Natural killer cell (primary cell): ENCODE results near the gene CDC14A. TPM values are rescaled to one million over a fixed set of nuclear protein-coding genes. Genes with fewer than 3 reads are reported as not detected.

Experiments used
- ATAC-seq, 3 donors: fragments of 150-1000 bp in 2 of 3; fragments of 200-7000 bp in 1 of 3; cut with Tn5 transposase; 1 replicate in 1 of 3; 2 replicates in 2 of 3; pipeline ENCODE4 v1.10.0; 2021; ENCODE audit warnings: mild to moderate bottlenecking in 2 of 3, moderate library complexity in 2 of 3
- DNase-seq, 2 donors: peaks; one replicate each; pipeline versions ENCODE4 v3.0.0 to v3.0.0-alpha.2; 2013 to 2021; ENCODE audit warnings: mixed read lengths in 1 of 2
- H3K27ac ChIP-seq: one replicate; pipeline ENCODE4 v1.5.1; 2013; ENCODE audit warnings: mild to moderate bottlenecking, low read length
- H3K27me3 ChIP-seq: one replicate; pipeline ENCODE4 v1.6.1; 2013; ENCODE audit warnings: low read length; ENCODE audit not compliant: control insufficient read depth, insufficient read depth
- H3K36me3 ChIP-seq: one replicate; pipeline ENCODE4 v1.6.1; 2013; ENCODE audit warnings: low read length; ENCODE audit not compliant: control insufficient read depth, insufficient read depth
- H3K4me1 ChIP-seq: one replicate; pipeline ENCODE4 v1.6.1; 2013; ENCODE audit warnings: low read length; ENCODE audit not compliant: control insufficient read depth, insufficient read depth
- H3K4me3 ChIP-seq: one replicate; pipeline ENCODE4 v1.5.1; 2013; ENCODE audit warnings: low read length
- H3K9me3 ChIP-seq: one replicate; pipeline ENCODE4 v1.6.1; 2013; ENCODE audit warnings: low read length; ENCODE audit not compliant: control insufficient read depth, insufficient read depth
- H3K27ac Mint-ChIP-seq, 2 donors: one replicate each; pipeline ENCODE4 v1.8.0; 2022; ENCODE audit warnings: mild to moderate bottlenecking in 2 of 2, mixed read lengths in 2 of 2, moderate library complexity in 1 of 2
- H3K27me3 Mint-ChIP-seq, 2 donors: one replicate each; pipeline ENCODE4 v1.8.0; 2022; ENCODE audit warnings: low read depth in 2 of 2, mixed read lengths in 2 of 2
- H3K36me3 Mint-ChIP-seq: one replicate; pipeline ENCODE4 v1.8.0; 2022; ENCODE audit warnings: mixed read lengths
- H3K4me1 Mint-ChIP-seq, 2 donors: one replicate each; pipeline ENCODE4 v1.8.0; 2022; ENCODE audit warnings: mixed read lengths in 2 of 2
- H3K4me3 Mint-ChIP-seq: one replicate; pipeline ENCODE4 v1.8.0; 2022; ENCODE audit warnings: mild to moderate bottlenecking, moderate library complexity, mixed read lengths
- H3K9me3 Mint-ChIP-seq, 2 donors: one replicate each; pipeline ENCODE4 v1.8.0; 2022; ENCODE audit warnings: mixed read lengths in 2 of 2
- WGBS: methylation state at CpG from one replicate; pipeline ENCODE4 v1.1.7; 2013; ENCODE audit warnings: missing lambda C conversion rate; ENCODE audit not compliant: insufficient coverage; 5-methylcytosine and 5-hydroxymethylcytosine counted together
- intact Hi-C: fragments of 100-400 bp; cut with micrococcal nuclease; formaldehyde crosslinking; loops from one replicate; pipeline ENCODE4 v1.14.2; 2022
- total RNA-seq, 4 donors: library from RNA; stranded (reverse); fragments of 120-200 nt in 1 of 4; gene quantifications; one replicate each; pipeline versions ENCODE4 v1.2.3 to v1.2.4, GENCODE V29; 2013 to 2022
- TF ChIP-seq, protein P1 (sequence below): fragments of 200-600 bp; IDR thresholded peaks from one replicate; pipeline ENCODE4 v1.8.0; 2022; ENCODE audit warnings: antibody characterized with exemption

CDC14A gene
- total RNA-seq, 3 donors from 2014 or later (not counting 1 experiment from before 2014, with no cell fraction given): 59.6 to 63.8 (median 60.1) TPM

DNA sequence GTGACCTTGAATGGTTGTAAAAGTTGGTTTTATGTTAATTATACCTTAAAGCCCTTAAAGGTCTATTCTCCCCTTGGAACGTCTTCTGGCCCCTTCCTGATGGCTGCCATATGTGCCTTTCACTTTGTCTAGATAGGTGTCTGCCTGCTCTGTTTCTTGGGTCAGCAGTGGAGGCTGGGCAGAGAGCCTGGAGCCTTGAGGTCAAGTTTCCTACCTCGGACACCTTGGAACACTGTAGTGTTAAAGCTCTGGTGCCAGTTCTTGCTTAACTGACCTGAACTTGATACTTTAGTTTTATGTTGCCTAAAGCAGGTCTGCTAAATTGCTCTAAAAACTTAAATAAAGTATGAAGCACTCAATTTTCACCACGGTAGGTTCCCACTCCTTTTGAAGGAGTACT, 86.5 kb downstream of the CDC14A start:
- H3K27ac Mint-ChIP-seq: peak overlapping the region; percentile 89
- H3K27me3 Mint-ChIP-seq: no peaks in the 10 kb centered on the region
- no peak overlapping the region for H3K4me3 Mint-ChIP-seq
- intact Hi-C loops: no loop called here
- TF ChIP-seq, protein P1, sequence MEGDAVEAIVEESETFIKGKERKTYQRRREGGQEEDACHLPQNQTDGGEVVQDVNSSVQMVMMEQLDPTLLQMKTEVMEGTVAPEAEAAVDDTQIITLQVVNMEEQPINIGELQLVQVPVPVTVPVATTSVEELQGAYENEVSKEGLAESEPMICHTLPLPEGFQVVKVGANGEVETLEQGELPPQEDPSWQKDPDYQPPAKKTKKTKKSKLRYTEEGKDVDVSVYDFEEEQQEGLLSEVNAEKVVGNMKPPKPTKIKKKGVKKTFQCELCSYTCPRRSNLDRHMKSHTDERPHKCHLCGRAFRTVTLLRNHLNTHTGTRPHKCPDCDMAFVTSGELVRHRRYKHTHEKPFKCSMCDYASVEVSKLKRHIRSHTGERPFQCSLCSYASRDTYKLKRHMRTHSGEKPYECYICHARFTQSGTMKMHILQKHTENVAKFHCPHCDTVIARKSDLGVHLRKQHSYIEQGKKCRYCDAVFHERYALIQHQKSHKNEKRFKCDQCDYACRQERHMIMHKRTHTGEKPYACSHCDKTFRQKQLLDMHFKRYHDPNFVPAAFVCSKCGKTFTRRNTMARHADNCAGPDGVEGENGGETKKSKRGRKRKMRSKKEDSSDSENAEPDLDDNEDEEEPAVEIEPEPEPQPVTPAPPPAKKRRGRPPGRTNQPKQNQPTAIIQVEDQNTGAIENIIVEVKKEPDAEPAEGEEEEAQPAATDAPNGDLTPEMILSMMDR: no peak
- no peaks in the 10 kb centered on the region for H3K36me3 Mint-ChIP-seq
- H3K4me3 ChIP-seq: no peak overlapping the region
- peaks cover 8% of the 10 kb centered on the region for H3K36me3 ChIP-seq
- no peak for DNase-seq
- ATAC-seq: no peak
- H3K4me1 Mint-ChIP-seq: peaks cover 46 to 54% of the 10 kb centered on the region in 2 donors
- no peaks in the 10 kb centered on the region for H3K9me3 ChIP-seq
- peak overlapping the region; percentile 10 for H3K27ac ChIP-seq
- H3K27me3 ChIP-seq: no peaks in the 10 kb centered on the region
- 92% methylated on average over 3 of the region's 3 CpGs for WGBS
- H3K4me1 ChIP-seq: peaks cover 18% of the 10 kb centered on the region
- no peaks in the 10 kb centered on the region for H3K9me3 Mint-ChIP-seq

- H3K4me1 Mint-ChIP-seq: peaks cover 47 to 54% of the 10 kb centered on the region in 2 donors
- TF ChIP-seq, protein P1: no peak
- H3K36me3 Mint-ChIP-seq: no peaks in the 10 kb centered on the region
- no peak overlapping the region for H3K4me3 ChIP-seq
- H3K9me3 ChIP-seq: no peaks in the 10 kb centered on the region
- intact Hi-C loops: loop anchor here (2.0 to 5.0 kb wide), 2 partner anchors 43 to 88 kb away; partner anchors contain the start of gene CDC14A
- ATAC-seq (peak; percentile 80 to 93 (median 92)), DNase-seq (peak; percentile 22 to 90)
- H3K36me3 ChIP-seq: peaks cover 8% of the 10 kb centered on the region
- H3K27me3 ChIP-seq: no peaks in the 10 kb centered on the region
- H3K9me3 Mint-ChIP-seq: no peaks in the 10 kb centered on the region
- peak overlapping the region; percentile 89 for H3K27ac Mint-ChIP-seq
- 10% methylated on average over 1 of the region's 4 CpGs for WGBS
- H3K27me3 Mint-ChIP-seq: no peaks in the 10 kb centered on the region
- peak overlapping the region; percentile 52 for H3K27ac ChIP-seq
- peak overlapping the region; percentile 68 for H3K4me3 Mint-ChIP-seq
- H3K4me1 ChIP-seq: peaks cover 27% of the 10 kb centered on the region
These were observed 87.9 kb downstream of the CDC14A start for GRCh38 chr1:100440075-100440809.

DNA sequence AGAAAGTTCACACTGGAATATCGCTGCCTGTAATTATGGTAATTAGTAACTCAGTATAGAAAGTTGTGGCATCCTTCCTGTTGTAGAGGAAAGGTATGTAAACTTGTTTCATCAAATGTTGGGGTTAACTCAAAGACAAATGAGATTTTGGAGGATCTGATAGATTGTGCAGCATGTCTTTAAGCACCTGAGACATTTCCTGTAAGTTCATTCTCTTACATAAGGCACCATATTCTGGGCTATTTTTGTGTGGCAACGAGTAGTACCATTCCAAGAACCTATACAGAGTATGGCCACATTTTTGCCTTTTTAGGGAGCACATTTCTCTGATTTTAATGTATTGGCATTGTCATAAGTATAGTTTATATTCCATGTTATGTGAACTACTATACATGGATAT, 88.8 kb downstream of the CDC14A start:
- Mint-ChIP-seq H3K27ac (peak overlapping the region; percentile 89), H3K4me3 (peak overlapping the region; percentile 29), H3K27me3 (no peaks in the 10 kb centered on the region), H3K36me3 (no peaks in the 10 kb centered on the region), H3K4me1 (peaks cover 56 to 63% of the 10 kb centered on the region in 2 donors), H3K9me3 (no peaks in the 10 kb centered on the region)
- no peaks in the 10 kb centered on the region for H3K27me3 ChIP-seq
- TF ChIP-seq, protein P1: no peak
- intact Hi-C loops: loop anchor here (2.0 to 5.0 kb wide), 2 partner anchors 44 to 89 kb away; partner anchors contain the start of gene CDC14A
- 56% methylated on average over 2 of the region's 2 CpGs for WGBS
- DNase-seq: peak in 1 of 2 donors; percentile 54
- H3K4me1 ChIP-seq: peaks cover 29% of the 10 kb centered on the region
- ATAC-seq: no peak
- H3K9me3 ChIP-seq: no peaks in the 10 kb centered on the region
- no peak overlapping the region for H3K4me3 ChIP-seq
- peak overlapping the region; percentile 39 for H3K27ac ChIP-seq
- H3K36me3 ChIP-seq: peaks cover 5% of the 10 kb centered on the region
